ENCODE data around the gene KIF11. TPM values are rescaled to one million over a fixed set of nuclear protein-coding genes. Genes with fewer than 3 reads are reported as not detected.
A peak's percentile ranks its signal among the peaks of the same experiment; 100 is the strongest.

The KIF11 gene
- total and polyA plus RNA-seq, 9 of the 15 experiments (the other 6 are each of a cell fraction or from before 2014, with no cell fraction given): 11.3 to 54.4 (median 29.2) TPM

GRCh38 chr10:92573798-92574547, 19.0 kb upstream of the KIF11 start, which contains the start of gene IDE (continued):
- TF ChIP-seq ZNF143 (CRISPR knock-in tag; IDR thresholded peaks at IDR 0.05): peak; percentile 13; the same call in 1 of the 2 replicates
- TF ChIP-seq CEBPG (CRISPR knock-in tag; IDR thresholded peaks at IDR 0.05): 0 out of 2 replicates have a peak, but pooled peaks have one; percentile 11
- no peak for TF ChIP-seq CEBPG (tag; conservative IDR thresholded peaks at IDR 0.05 in 1 of 2, IDR thresholded peaks at IDR 0.05 in 1 of 2)
- no peak for TF ChIP-seq SNRNP70 (optimal IDR thresholded peaks at IDR 0.05; ENCODE audit: low read depth, low read length)
- TF ChIP-seq POLR2AphosphoS5 (IDR thresholded peaks at IDR 0.05; ENCODE audit: control insufficient read depth, insufficient read depth, low read depth, low read length): peak; percentile 48; the same call in 1 of the 2 replicates
- TF ChIP-seq HLTF (IDR thresholded peaks at IDR 0.05): peak; percentile 64; the same call in 1 of the 2 replicates
- TF ChIP-seq FOXM1 (IDR thresholded peaks at IDR 0.05; ENCODE audit: low read depth): no peak
- TF ChIP-seq FOXM1 (CRISPR knock-in tag; IDR thresholded peaks at IDR 0.05; ENCODE audit: low read depth): peak; percentile 50; the same call in 1 of the 2 replicates
- peak; percentile 81 for TF ChIP-seq POLR2B (IDR thresholded peaks at IDR 0.05; ENCODE audit: low read depth, partially characterized antibody)
- peak; percentile 21; the same call in 1 of the 2 replicates for TF ChIP-seq ARID4B (CRISPR knock-in tag; IDR thresholded peaks at IDR 0.05)
- peak; percentile 72 for TF ChIP-seq KDM5B (IDR thresholded peaks at IDR 0.05; ENCODE audit: insufficient replicate concordance, low read depth, low read length)
- peak; percentile 30 for TF ChIP-seq NEUROD1 (IDR thresholded peaks at IDR 0.05; ENCODE audit: borderline replicate concordance, low read depth, low read length, partially characterized antibody)
- peak; percentile 67; the same call in 1 of the 2 replicates for TF ChIP-seq ETV5 (CRISPR knock-in tag; IDR thresholded peaks at IDR 0.05; ENCODE audit: low read depth)
- 0 out of 2 replicates have a peak, but pooled peaks have one; percentile 20 for TF ChIP-seq ZNF431 (CRISPR knock-in tag; IDR thresholded peaks at IDR 0.05)
- no peak for TF ChIP-seq DACH1 (IDR thresholded peaks at IDR 0.05; ENCODE audit: partially characterized antibody)
- no peak for TF ChIP-seq SAP30 (IDR thresholded peaks at IDR 0.05; ENCODE audit: borderline replicate concordance, insufficient read depth, low read depth, low read length, poor library complexity, severe bottlenecking)
- peak; percentile 31 for TF ChIP-seq U2AF1 (optimal IDR thresholded peaks at IDR 0.05; ENCODE audit: low read depth, low read length)
- peak; percentile 42; the same call in 1 of the 2 replicates for TF ChIP-seq ETS1 (conservative IDR thresholded peaks at IDR 0.05; ENCODE audit: control insufficient read depth, low read depth, low read length)
- 0 out of 2 replicates have a peak, but pooled peaks have one; percentile 15 for TF ChIP-seq SMC3 (conservative IDR thresholded peaks at IDR 0.05; ENCODE audit: insufficient read depth, low read depth, low read length)

Data from K562 (cell line).